Stimulated activated naive CD8-positive, alpha-beta T cell treated with anti-CD3 and anti-CD28 coated beads, Interleukin-15, Interleukin-2, amounts not matched to agents 100 ng/mL and 50 ng/mL, for 24 hours (primary cell): Measurements from ENCODE around the gene FLNC.

Experiments
- H3K27ac Mint-ChIP-seq: one replicate; pipeline ENCODE4 v1.8.0; 2021; ENCODE audit warnings: mild to moderate bottlenecking, mixed read lengths
- H3K27me3 Mint-ChIP-seq: one replicate; pipeline ENCODE4 v1.8.0; 2021; ENCODE audit warnings: mixed read lengths
- H3K36me3 Mint-ChIP-seq: one replicate; pipeline ENCODE4 v1.8.0; 2021; ENCODE audit warnings: low read depth, mixed read lengths
- H3K4me1 Mint-ChIP-seq: one replicate; pipeline ENCODE4 v1.8.0; 2021; ENCODE audit warnings: low read depth, mixed read lengths
- H3K4me3 Mint-ChIP-seq: one replicate; pipeline ENCODE4 v1.8.0; 2021; ENCODE audit warnings: mild to moderate bottlenecking, mixed read lengths
- H3K9me3 Mint-ChIP-seq: one replicate; pipeline ENCODE4 v1.8.0; 2021; ENCODE audit warnings: mixed read lengths

The FLNC gene

GRCh38 chr7:128878226-128879105, 48.3 kb downstream of the FLNC start:
- Mint-ChIP-seq H3K27ac (no peak overlapping the region), H3K36me3 (no peaks in the 10 kb centered on the region), H3K4me1 (peaks cover 2% of the 10 kb centered on the region), H3K9me3 (no peaks in the 10 kb centered on the region), H3K4me3 (no peak overlapping the region), H3K27me3 (no peaks in the 10 kb centered on the region)

GRCh38 chr7:128879461-128879938, 49.3 kb downstream of the FLNC start:
- Mint-ChIP-seq H3K36me3 (no peaks in the 10 kb centered on the region), H3K9me3 (no peaks in the 10 kb centered on the region), H3K27ac (no peak overlapping the region), H3K4me3 (no peak overlapping the region), H3K27me3 (no peaks in the 10 kb centered on the region), H3K4me1 (peaks cover 4% of the 10 kb centered on the region)

GRCh38 chr7:128879939-128880746, 49.9 kb downstream of the FLNC start:
- H3K9me3 Mint-ChIP-seq: no peaks in the 10 kb centered on the region
- peaks cover 4% of the 10 kb centered on the region for H3K4me1 Mint-ChIP-seq
- no peaks in the 10 kb centered on the region for H3K36me3 Mint-ChIP-seq
- no peaks in the 10 kb centered on the region for H3K27me3 Mint-ChIP-seq
- no peak overlapping the region for H3K27ac Mint-ChIP-seq
- H3K4me3 Mint-ChIP-seq: no peak overlapping the region

- Mint-ChIP-seq H3K4me1 (peaks cover 4% of the 10 kb centered on the region), H3K4me3 (no peak overlapping the region), H3K27ac (no peak overlapping the region), H3K9me3 (no peaks in the 10 kb centered on the region), H3K27me3 (peaks cover 3% of the 10 kb centered on the region), H3K36me3 (no peaks in the 10 kb centered on the region)
Measured at GRCh38 chr7:128880791-128881457, 50.7 kb downstream of the FLNC start.

GRCh38 chr7:128881458-128882125, 51.4 kb downstream of the FLNC start:
- Mint-ChIP-seq H3K27ac (no peak overlapping the region), H3K36me3 (no peaks in the 10 kb centered on the region), H3K4me3 (no peak overlapping the region), H3K4me1 (peaks cover 4% of the 10 kb centered on the region), H3K9me3 (no peaks in the 10 kb centered on the region), H3K27me3 (peaks cover 4% of the 10 kb centered on the region)

- peaks cover 4% of the 10 kb centered on the region for H3K4me1 Mint-ChIP-seq
- peaks cover 4% of the 10 kb centered on the region for H3K27me3 Mint-ChIP-seq
- H3K9me3 Mint-ChIP-seq: no peaks in the 10 kb centered on the region
- H3K4me3 Mint-ChIP-seq: no peak overlapping the region
- H3K36me3 Mint-ChIP-seq: no peaks in the 10 kb centered on the region
- H3K27ac Mint-ChIP-seq: no peak overlapping the region
Measured at GRCh38 chr7:128882134-128882533, 51.9 kb downstream of the FLNC start.

- H3K9me3 Mint-ChIP-seq: no peaks in the 10 kb centered on the region
- H3K36me3 Mint-ChIP-seq: no peaks in the 10 kb centered on the region
- no peak overlapping the region for H3K4me3 Mint-ChIP-seq
- H3K27ac Mint-ChIP-seq: no peak overlapping the region
- peaks cover 4% of the 10 kb centered on the region for H3K4me1 Mint-ChIP-seq
- H3K27me3 Mint-ChIP-seq: peaks cover 4% of the 10 kb centered on the region
Measured at GRCh38 chr7:128883622-128884448, 53.6 kb downstream of the FLNC start.

GRCh38 chr7:128884561-128885369, 54.6 kb downstream of the FLNC start:
- Mint-ChIP-seq H3K27ac (no peak overlapping the region), H3K36me3 (no peaks in the 10 kb centered on the region), H3K27me3 (peaks cover 7% of the 10 kb centered on the region), H3K9me3 (no peaks in the 10 kb centered on the region), H3K4me3 (no peak overlapping the region), H3K4me1 (peaks cover 4% of the 10 kb centered on the region)

GRCh38 chr7:128885370-128886187, 55.4 kb downstream of the FLNC start:
- peaks cover 13% of the 10 kb centered on the region for H3K27me3 Mint-ChIP-seq
- peaks cover 7% of the 10 kb centered on the region for H3K4me1 Mint-ChIP-seq
- H3K27ac Mint-ChIP-seq: no peak overlapping the region
- no peaks in the 10 kb centered on the region for H3K9me3 Mint-ChIP-seq
- no peak overlapping the region for H3K4me3 Mint-ChIP-seq
- H3K36me3 Mint-ChIP-seq: no peaks in the 10 kb centered on the region

- H3K27me3 Mint-ChIP-seq: peaks cover 13% of the 10 kb centered on the region
- no peak overlapping the region for H3K4me3 Mint-ChIP-seq
- no peaks in the 10 kb centered on the region for H3K36me3 Mint-ChIP-seq
- peaks cover 7% of the 10 kb centered on the region for H3K4me1 Mint-ChIP-seq
- no peaks in the 10 kb centered on the region for H3K9me3 Mint-ChIP-seq
- H3K27ac Mint-ChIP-seq: no peak overlapping the region
Measured at GRCh38 chr7:128886391-128887168, 56.4 kb downstream of the FLNC start.

GRCh38 chr7:128887169-128888038, 57.2 kb downstream of the FLNC start:
- Mint-ChIP-seq H3K9me3 (no peaks in the 10 kb centered on the region), H3K27me3 (peaks cover 13% of the 10 kb centered on the region), H3K36me3 (no peaks in the 10 kb centered on the region), H3K4me3 (no peak overlapping the region), H3K27ac (no peak overlapping the region), H3K4me1 (peaks cover 7% of the 10 kb centered on the region)
